Activated CD8-positive, alpha-beta memory T cell treated with anti-CD3 and anti-CD28 coated beads for 36 hours (primary cell): Measurements from ENCODE around the gene VCY1B. TPM values are rescaled to one million over a fixed set of nuclear protein-coding genes. Genes with fewer than 3 reads are reported as not detected.
"Not testable (repeated sequence)": the region's sequence is repeated elsewhere in the genome, so short reads cannot be mapped to it uniquely, and the experiment has no call there.

Source experiments
- CTCF ChIA-PET: fragments of 350-600 bp; sonication (Branson Sonifier 250); formaldehyde crosslinking; loops from one replicate; lab custom pipeline; 2021; ENCODE audit warnings: antibody characterized with exemption; lab: Charles Lee
- POLR2A ChIA-PET: fragments of 350-600 bp; sonication (Branson Sonifier 250); formaldehyde crosslinking; loops from one replicate; lab custom pipeline; 2021; ENCODE audit warnings: antibody characterized with exemption; lab: Charles Lee
- total RNA-seq, 2 experiments: library from RNA; stranded (reverse); gene quantifications; one replicate each; pipeline ENCODE4 v1.2.3, GENCODE V29; 2021

VCY1B gene
- not detected for total RNA-seq

- POLR2A ChIA-PET, CTCF ChIA-PET: not testable (repeated sequence)
Observed at GRCh38 chrY:14055927-14056326, at the start of gene VCY1B. Gene VCY1B (plus strand): TSS chrY:14056227. CDS start chrY:14056290, 63 bp downstream.

- POLR2A ChIA-PET, CTCF ChIA-PET: not testable (repeated sequence)
Observed at GRCh38 chrY:14011916-14012315, 44.1 kb upstream of the VCY1B start.

- CTCF ChIA-PET, POLR2A ChIA-PET: not testable (repeated sequence)
Observed at GRCh38 chrY:14030395-14030794, 25.6 kb upstream of the VCY1B start.

- CTCF ChIA-PET = no interaction called here
- POLR2A ChIA-PET = no interaction called here
Observed at GRCh38 chrY:14085877-14086276, 29.9 kb downstream of the VCY1B start.

Other genes starting within 250 kb of the VCY1B start
- not detected for gene VCY, start 69.8 kb upstream of the VCY1B start, total RNA-seq